HCT116 (cell line): Measurements from ENCODE around the gene TMC3. TPM values are rescaled to one million over a fixed set of nuclear protein-coding genes. Genes with fewer than 3 reads are reported as not detected.

Experiments
- ATAC-seq: fragments of 200-7000 bp; cut with Tn5 transposase; 2 replicates; pipeline ENCODE4 v1.9.1; 2020; ENCODE audit warnings: mild to moderate bottlenecking, moderate library complexity
- BruUV-seq: library from RNA; stranded (reverse); fragments of 400-500 nt; replicated peaks from 2 replicates; lab custom pipeline; 2021; lab: Mats Ljungman, UMichigan
- CTCF ChIA-PET: fragments of 300-600 bp; sonication (Branson Sonifier 250); formaldehyde crosslinking; loops from one replicate; lab custom pipeline; 2021; ENCODE audit warnings: antibody characterized with exemption; lab: Charles Lee
- POLR2A ChIA-PET: fragments of 300-600, 350-600 bp; sonication (Branson Sonifier 250); formaldehyde crosslinking; loops from one replicate; lab custom pipeline; 2021; ENCODE audit warnings: antibody characterized with exemption; lab: Charles Lee
- RAD21 ChIA-PET, 2 experiments: fragments of 300-600 bp; sonication (Branson Sonifier 250); formaldehyde crosslinking; loops; one replicate each; lab custom pipeline; 2023; ENCODE audit warnings: low total read pairs in 2 of 2; ENCODE audit not compliant: uncharacterized antibody in 2 of 2, unreplicated experiment in 2 of 2, low non-redundant PET in 1 of 2; lab: Charles Lee
- DNase-seq: peaks from one replicate; pipeline ENCODE4 v3.0.0-alpha.2; 2010; ENCODE audit warnings: low read depth, low spot score
- H2AFZ ChIP-seq: fragments of 200-600 bp; shearing (Covaris generic), sonication (generic); 2 replicates; pipeline ENCODE4 v1.6.1; 2017; ENCODE audit warnings: low read depth, mixed run types, mixed read lengths, antibody characterized with exemption, low read length; ENCODE audit not compliant: poor library complexity, severe bottlenecking
- H3K27ac ChIP-seq: 2 replicates; pipeline ENCODE4 v1.5.1; 2012; ENCODE audit warnings: low read depth, low read length
- H3K27me3 ChIP-seq: fragments of 200-600 bp; sonication (generic); 2 replicates; pipeline ENCODE4 v1.6.1; 2016; ENCODE audit warnings: mixed run types, low read length, mixed read lengths; ENCODE audit not compliant: insufficient read depth
- H3K36me3 ChIP-seq, 2 experiments: fragments of 200-500 bp in 1 of 2; fragments of 200-600 bp in 1 of 2; sonication (Bioruptor generic) in 1 of 2; sonication (generic) in 1 of 2; 2 replicates each; pipeline versions ENCODE4 v1.5.1 to v1.6.1; 2014 to 2016; ENCODE audit warnings: low read length in 2 of 2, inconsistent platforms in 1 of 2, mixed read lengths in 1 of 2, mixed run types in 1 of 2; ENCODE audit not compliant: insufficient read depth in 2 of 2, control insufficient read depth in 1 of 2
- H3K4me1 ChIP-seq, 2 experiments: fragments of 200-600 bp in 1 of 2; sonication (generic) in 1 of 2; 2 replicates each; pipeline versions ENCODE4 v1.5.1 to v1.6.1; 2012 to 2017; ENCODE audit warnings: low read length in 2 of 2, inconsistent platforms in 1 of 2, mild to moderate bottlenecking in 1 of 2, mixed read lengths in 1 of 2, mixed run types in 1 of 2, moderate library complexity in 1 of 2; ENCODE audit not compliant: insufficient read depth in 2 of 2, control insufficient read depth in 1 of 2
- H3K4me2 ChIP-seq: fragments of 200-600 bp; sonication (generic); 2 replicates; pipeline ENCODE4 v1.6.1; 2017; ENCODE audit warnings: mixed run types, low read length, mixed read lengths
- H3K4me3 ChIP-seq, 2 experiments: fragments of 200-600 bp in 1 of 2; sonication (generic) in 1 of 2; replicated peaks in 1 of 2; 2 replicates each; pipeline ENCODE4 v1.5.1; 2011 to 2016; ENCODE audit warnings: low read length in 2 of 2, control low read depth in 1 of 2, low read depth in 1 of 2, mild to moderate bottlenecking in 1 of 2, mixed read lengths in 1 of 2, mixed run types in 1 of 2
- H3K79me2 ChIP-seq: fragments of 200-600 bp; sonication (generic); 2 replicates; pipeline ENCODE4 v1.6.1; 2017; ENCODE audit warnings: mild to moderate bottlenecking, mixed run types, low read length, moderate library complexity, mixed read lengths; ENCODE audit not compliant: insufficient read depth
- H3K9ac ChIP-seq: fragments of 200-600 bp; sonication (generic); 2 replicates; pipeline ENCODE4 v1.6.1; 2016; ENCODE audit warnings: low read length, mixed read lengths
- H3K9me2 ChIP-seq: fragments of 200-600 bp; sonication (generic), shearing (Covaris generic); 2 replicates; pipeline ENCODE4 v1.6.1; 2017; ENCODE audit warnings: mixed run types, mild to moderate bottlenecking, moderate library complexity; ENCODE audit not compliant: insufficient read depth
- H3K9me3 ChIP-seq, 2 experiments: fragments of 200-500 bp in 1 of 2; fragments of 200-600 bp in 1 of 2; sonication (Bioruptor generic) in 1 of 2; sonication (generic) in 1 of 2; 2 replicates each; pipeline ENCODE4 v1.6.1; 2014 to 2017; ENCODE audit warnings: low read length in 2 of 2, mixed read lengths in 2 of 2, inconsistent platforms in 1 of 2, low read depth in 1 of 2, mild to moderate bottlenecking in 1 of 2, mixed run types in 1 of 2, moderate library complexity in 1 of 2; ENCODE audit not compliant: control insufficient read depth in 1 of 2, insufficient read depth in 1 of 2
- H4K20me1 ChIP-seq: fragments of 200-600 bp; sonication (generic), shearing (Covaris generic); 2 replicates; pipeline ENCODE4 v1.6.1; 2017; ENCODE audit warnings: mixed run types, mild to moderate bottlenecking, moderate library complexity; ENCODE audit not compliant: insufficient read depth
- CEBPB ChIP-seq: IDR thresholded peaks from 2 replicates; pipeline ENCODE4 v1.6.1; 2012; ENCODE audit warnings: low read depth
- EGR1 ChIP-seq: IDR thresholded peaks from 2 replicates; pipeline ENCODE4 v1.6.1; 2012; ENCODE audit warnings: low read depth
- ELF1 ChIP-seq: IDR thresholded peaks from 2 replicates; pipeline ENCODE4 v1.6.1; 2012; ENCODE audit warnings: low read depth, borderline replicate concordance
- EZH2phosphoT487 ChIP-seq: fragments of 200-600 bp; IDR thresholded peaks from 2 replicates; pipeline ENCODE4 v1.6.1; 2018; ENCODE audit warnings: antibody characterized with exemption, borderline replicate concordance
- JUND ChIP-seq: IDR thresholded peaks from 2 replicates; pipeline ENCODE4 v1.6.1; 2012
- SIN3A ChIP-seq: IDR thresholded peaks from 2 replicates; pipeline ENCODE4 v1.6.1; 2012; ENCODE audit warnings: low read depth
- SP1 ChIP-seq: IDR thresholded peaks from 2 replicates; pipeline ENCODE4 v1.6.1; 2012; ENCODE audit warnings: low read depth
- SRF ChIP-seq: IDR thresholded peaks from 2 replicates; pipeline ENCODE4 v1.6.1; 2012; ENCODE audit warnings: low read depth
- TCF7L2 ChIP-seq: IDR thresholded peaks from 2 replicates; pipeline ENCODE4 v1.7.0; 2011; ENCODE audit warnings: borderline replicate concordance, inconsistent platforms; ENCODE audit not compliant: insufficient read depth, insufficient read length; ENCODE audit errors: extremely low read depth
- ZFX ChIP-seq: fragments of 450-650 bp; IDR thresholded peaks from 2 replicates; pipeline ENCODE4 v1.6.1; 2017
- ZNF274 ChIP-seq: fragments of 200-500 bp; sonication (Bioruptor generic); IDR thresholded peaks from 2 replicates; pipeline ENCODE4 v1.6.1; 2014; ENCODE audit warnings: mild to moderate bottlenecking, low read depth, low read length, inconsistent platforms
- intact Hi-C: fragments of 100-400 bp; cut with micrococcal nuclease; formaldehyde crosslinking; loops from 2 replicates; pipeline ENCODE4 v1.10.0; 2022
- total RNA-seq: library from RNA; stranded (reverse); gene quantifications from one replicate; pipeline ENCODE4 v1.2.1, GENCODE V29; 2021; ENCODE audit not compliant: unreplicated experiment
- TF ChIP-seq, protein P1 (sequence below): IDR thresholded peaks from 2 replicates; pipeline ENCODE4 v1.6.1; 2012; ENCODE audit warnings: low read depth
- TF ChIP-seq, protein P2 (sequence below), 3 experiments: fragments of 200-600 bp in 1 of 3; sonication (generic) in 1 of 3; IDR thresholded peaks in 2 of 3; conservative IDR thresholded peaks in 1 of 3; 2 replicates each; pipeline ENCODE4 v1.5.1; 2012 to 2017; ENCODE audit warnings: low read depth in 2 of 3, low read length in 2 of 3, antibody characterized with exemption in 1 of 3, borderline replicate concordance in 1 of 3, control low read depth in 1 of 3, mild to moderate bottlenecking in 1 of 3, mixed read lengths in 1 of 3, mixed run types in 1 of 3, moderate library complexity in 1 of 3; ENCODE audit not compliant: insufficient read depth in 1 of 3
- TF ChIP-seq, protein P3 (sequence below): IDR thresholded peaks from 2 replicates; pipeline ENCODE4 v1.6.1; 2012

Gene TMC3
- total RNA-seq, 1 experiment from 2014 or later = not detected

DNA sequence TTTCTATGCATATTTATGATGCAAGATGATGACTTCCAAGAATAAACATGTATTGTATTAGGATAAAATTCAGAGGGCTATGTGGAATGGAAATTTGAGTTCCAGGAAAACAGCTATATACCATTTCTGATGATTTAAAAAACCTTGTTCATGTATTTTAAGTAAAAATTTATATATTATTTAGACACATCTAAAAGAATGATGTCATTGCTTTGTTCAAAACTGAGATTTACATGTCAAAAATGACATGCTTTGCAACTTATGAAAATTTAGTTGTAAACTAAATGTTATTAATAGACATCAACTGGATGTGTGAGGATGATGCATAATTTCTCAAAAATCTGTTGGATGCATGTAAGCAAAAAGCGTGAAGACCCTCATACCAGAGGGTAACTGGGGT, 52.3 kb downstream of the TMC3 start (continued):
- TF ChIP-seq, protein P1, sequence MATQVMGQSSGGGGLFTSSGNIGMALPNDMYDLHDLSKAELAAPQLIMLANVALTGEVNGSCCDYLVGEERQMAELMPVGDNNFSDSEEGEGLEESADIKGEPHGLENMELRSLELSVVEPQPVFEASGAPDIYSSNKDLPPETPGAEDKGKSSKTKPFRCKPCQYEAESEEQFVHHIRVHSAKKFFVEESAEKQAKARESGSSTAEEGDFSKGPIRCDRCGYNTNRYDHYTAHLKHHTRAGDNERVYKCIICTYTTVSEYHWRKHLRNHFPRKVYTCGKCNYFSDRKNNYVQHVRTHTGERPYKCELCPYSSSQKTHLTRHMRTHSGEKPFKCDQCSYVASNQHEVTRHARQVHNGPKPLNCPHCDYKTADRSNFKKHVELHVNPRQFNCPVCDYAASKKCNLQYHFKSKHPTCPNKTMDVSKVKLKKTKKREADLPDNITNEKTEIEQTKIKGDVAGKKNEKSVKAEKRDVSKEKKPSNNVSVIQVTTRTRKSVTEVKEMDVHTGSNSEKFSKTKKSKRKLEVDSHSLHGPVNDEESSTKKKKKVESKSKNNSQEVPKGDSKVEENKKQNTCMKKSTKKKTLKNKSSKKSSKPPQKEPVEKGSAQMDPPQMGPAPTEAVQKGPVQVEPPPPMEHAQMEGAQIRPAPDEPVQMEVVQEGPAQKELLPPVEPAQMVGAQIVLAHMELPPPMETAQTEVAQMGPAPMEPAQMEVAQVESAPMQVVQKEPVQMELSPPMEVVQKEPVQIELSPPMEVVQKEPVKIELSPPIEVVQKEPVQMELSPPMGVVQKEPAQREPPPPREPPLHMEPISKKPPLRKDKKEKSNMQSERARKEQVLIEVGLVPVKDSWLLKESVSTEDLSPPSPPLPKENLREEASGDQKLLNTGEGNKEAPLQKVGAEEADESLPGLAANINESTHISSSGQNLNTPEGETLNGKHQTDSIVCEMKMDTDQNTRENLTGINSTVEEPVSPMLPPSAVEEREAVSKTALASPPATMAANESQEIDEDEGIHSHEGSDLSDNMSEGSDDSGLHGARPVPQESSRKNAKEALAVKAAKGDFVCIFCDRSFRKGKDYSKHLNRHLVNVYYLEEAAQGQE = no peak
- TF ChIP-seq ELF1 = no peak

DNA sequence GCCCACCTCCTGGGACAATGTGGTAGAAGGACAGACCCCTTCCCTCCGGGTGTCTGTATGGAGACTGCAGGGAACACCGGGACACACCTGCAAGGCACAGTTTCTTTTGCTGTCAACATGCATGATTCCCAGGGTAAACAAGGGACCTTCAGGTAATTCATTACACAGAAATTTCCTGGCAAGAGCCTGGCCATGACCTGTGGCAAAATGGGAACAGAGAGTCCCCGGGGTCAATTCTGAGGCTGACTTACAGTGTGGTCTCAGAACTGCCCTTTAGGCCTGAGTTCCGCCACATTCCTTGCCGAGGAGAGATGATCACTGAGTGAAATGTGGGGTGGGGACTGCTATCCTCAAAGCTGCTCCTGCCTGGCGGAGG, 56.4 kb downstream of the TMC3 start:
- Histone ChIP-seq H3K9me2 (no peaks in the 10 kb centered on the region), H3K27ac (no peak overlapping the region), H3K4me1 (peaks cover 9 to 12% of the 10 kb centered on the region in 2 experiments), H3K36me3 (no peaks in the 10 kb centered on the region), H3K79me2 (no peaks in the 10 kb centered on the region), H3K4me3 (no peak overlapping the region), H4K20me1 (no peaks in the 10 kb centered on the region), H2AFZ (no peak overlapping the region), H3K4me2 (no peak overlapping the region), H3K27me3 (no peaks in the 10 kb centered on the region), H3K9me3 (no peaks in the 10 kb centered on the region), H3K9ac (no peak overlapping the region)
- intact Hi-C loops = no loop called here
- CTCF ChIA-PET = interaction anchor here (0.6 kb wide), 1 partner anchor 13 kb away, joined by 3 read pairs; no protein-coding TSS in a partner anchor
- POLR2A ChIA-PET = no interaction called here
- RAD21 ChIA-PET = no interaction called here
- DNase-seq = no peak
- BruUV-seq = no TSS peak
- ATAC-seq = no peak
- TF ChIP-seq, protein P2, sequence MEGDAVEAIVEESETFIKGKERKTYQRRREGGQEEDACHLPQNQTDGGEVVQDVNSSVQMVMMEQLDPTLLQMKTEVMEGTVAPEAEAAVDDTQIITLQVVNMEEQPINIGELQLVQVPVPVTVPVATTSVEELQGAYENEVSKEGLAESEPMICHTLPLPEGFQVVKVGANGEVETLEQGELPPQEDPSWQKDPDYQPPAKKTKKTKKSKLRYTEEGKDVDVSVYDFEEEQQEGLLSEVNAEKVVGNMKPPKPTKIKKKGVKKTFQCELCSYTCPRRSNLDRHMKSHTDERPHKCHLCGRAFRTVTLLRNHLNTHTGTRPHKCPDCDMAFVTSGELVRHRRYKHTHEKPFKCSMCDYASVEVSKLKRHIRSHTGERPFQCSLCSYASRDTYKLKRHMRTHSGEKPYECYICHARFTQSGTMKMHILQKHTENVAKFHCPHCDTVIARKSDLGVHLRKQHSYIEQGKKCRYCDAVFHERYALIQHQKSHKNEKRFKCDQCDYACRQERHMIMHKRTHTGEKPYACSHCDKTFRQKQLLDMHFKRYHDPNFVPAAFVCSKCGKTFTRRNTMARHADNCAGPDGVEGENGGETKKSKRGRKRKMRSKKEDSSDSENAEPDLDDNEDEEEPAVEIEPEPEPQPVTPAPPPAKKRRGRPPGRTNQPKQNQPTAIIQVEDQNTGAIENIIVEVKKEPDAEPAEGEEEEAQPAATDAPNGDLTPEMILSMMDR (IDR thresholded peaks at IDR 0.05 in 2 of 3, conservative IDR thresholded peaks at IDR 0.05 in 1 of 3; ENCODE audit: borderline replicate concordance in 1 of 3, insufficient read depth in 1 of 3, low read depth in 2 of 3, low read length in 2 of 3) = no peak
- no peak for TF ChIP-seq TCF7L2
- TF ChIP-seq, protein P3, sequence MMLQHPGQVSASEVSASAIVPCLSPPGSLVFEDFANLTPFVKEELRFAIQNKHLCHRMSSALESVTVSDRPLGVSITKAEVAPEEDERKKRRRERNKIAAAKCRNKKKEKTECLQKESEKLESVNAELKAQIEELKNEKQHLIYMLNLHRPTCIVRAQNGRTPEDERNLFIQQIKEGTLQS = no peak
- TF ChIP-seq ZNF274 = no peak
- no peak for TF ChIP-seq EZH2phosphoT487
- no peak for TF ChIP-seq SIN3A
- no peak for TF ChIP-seq SP1
- no peak for TF ChIP-seq EGR1
- TF ChIP-seq SRF = no peak
- no peak for TF ChIP-seq JUND
- TF ChIP-seq CEBPB = no peak
- TF ChIP-seq ELF1 = no peak
- no peak for TF ChIP-seq ZFX
- TF ChIP-seq, protein P1 = no peak
